ENCODE measurements around the gene GATA5.
"Not testable (repeated sequence)": the region's sequence is repeated elsewhere in the genome, so short reads cannot be mapped to it uniquely, and the experiment has no call there.

Gene GATA5

GRCh38 chr20:62428396-62429295 is 47.1 kb downstream of the GATA5 start:
- DNase-seq = no peak

- DNase-seq = no peak
Observed at GRCh38 chr20:62428002-62428372, 47.8 kb downstream of the GATA5 start.

- no peak for DNase-seq
Observed at GRCh38 chr20:62427172-62428001, 48.4 kb downstream of the GATA5 start, which contains the start of gene RBBP8NL. Gene RBBP8NL (minus strand): TSS chr20:62427539. CDS start chr20:62419647, 7,892 bp downstream.

- no peak for DNase-seq
Observed at GRCh38 chr20:62426699-62427131, 49.1 kb downstream of the GATA5 start.

GRCh38 chr20:62426059-62426348 is 49.8 kb downstream of the GATA5 start:
- DNase-seq = not testable (repeated sequence)

- DNase-seq = no peak
Observed at GRCh38 chr20:62425281-62426058, 50.3 kb downstream of the GATA5 start.

GRCh38 chr20:62424249-62425107 is 51.3 kb downstream of the GATA5 start:
- DNase-seq = no peak

GRCh38 chr20:62423326-62423706 is 52.5 kb downstream of the GATA5 start:
- DNase-seq = no peak

- DNase-seq = no peak
Observed at GRCh38 chr20:62422636-62423325, 53.0 kb downstream of the GATA5 start.

GRCh38 chr20:62421716-62421990 is 54.1 kb downstream of the GATA5 start:
- no peak for DNase-seq

- no peak for DNase-seq
Observed at GRCh38 chr20:62420846-62421715, 54.7 kb downstream of the GATA5 start.

GRCh38 chr20:62419759-62420158 is 56.0 kb downstream of the GATA5 start:
- no peak for DNase-seq

GRCh38 chr20:62418709-62419487 is 56.9 kb downstream of the GATA5 start:
- DNase-seq = no peak

- DNase-seq = no peak
Observed at GRCh38 chr20:62417981-62418708, 57.6 kb downstream of the GATA5 start.

- no peak for DNase-seq
Observed at GRCh38 chr20:62416651-62417637, 58.9 kb downstream of the GATA5 start.

- no peak for DNase-seq
Observed at GRCh38 chr20:62415354-62416111, 60.3 kb downstream of the GATA5 start.

- no peak for DNase-seq
Observed at GRCh38 chr20:62413896-62414481, 61.8 kb downstream of the GATA5 start.
